ENCODE data around the gene COX5B. TPM values are rescaled to one million over a fixed set of nuclear protein-coding genes. Genes with fewer than 3 reads are reported as not detected.
A peak's percentile ranks its signal among the peaks of the same experiment; 100 is the strongest.

Gene COX5B
- total RNA-seq, 1 donor from 2014 or later: 213 TPM

DNA sequence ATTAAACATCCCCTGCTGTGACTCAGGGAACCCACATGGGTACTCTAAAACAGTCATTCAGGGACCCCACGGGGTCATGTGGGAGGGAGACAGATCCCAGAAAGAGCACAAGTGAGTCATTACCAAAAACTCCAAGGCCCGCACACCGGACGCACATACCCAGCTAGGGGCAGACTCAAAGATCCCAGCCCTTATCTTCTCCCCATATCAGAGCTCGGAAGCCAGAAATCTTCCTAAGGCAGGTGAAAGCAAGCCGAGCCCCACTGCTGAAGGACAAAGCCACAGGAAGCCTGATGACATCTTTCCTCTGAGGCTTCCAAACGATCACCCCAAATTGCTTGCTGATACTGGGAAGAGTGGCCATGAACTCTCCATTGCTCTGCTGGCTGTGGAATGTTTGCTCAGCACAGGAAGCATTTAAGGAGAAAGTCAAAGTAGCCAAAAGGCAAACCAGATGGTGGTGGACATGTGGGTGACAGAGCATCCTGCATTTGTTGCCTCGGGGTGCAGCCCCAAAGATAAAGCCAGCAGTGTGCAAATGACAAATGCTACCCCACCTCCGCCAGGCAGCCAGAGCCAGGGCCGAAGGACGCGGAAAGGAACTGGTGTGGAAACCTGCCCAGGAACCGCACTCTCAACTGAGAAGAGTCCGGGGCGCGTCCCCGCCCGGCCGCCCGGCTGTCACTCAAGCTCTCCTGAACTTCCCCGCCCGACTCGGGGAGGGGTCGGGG lies 17.2 kb downstream of the COX5B start:
- H3K36me3 Mint-ChIP-seq (ENCODE audit: low read depth, unreplicated experiment): peaks cover 5% of the 10 kb centered on the region
- H3K4me1 Mint-ChIP-seq (ENCODE audit: low read depth, unreplicated experiment): peaks cover 29% of the 10 kb centered on the region
- no peaks in the 10 kb centered on the region for H3K9me3 Mint-ChIP-seq (ENCODE audit: unreplicated experiment)
- FAIRE-seq (no peak), DNase-seq (ENCODE audit: low read depth) (peak; percentile 89)
- peak overlapping the region; percentile 99 for H3K27ac Mint-ChIP-seq (ENCODE audit: unreplicated experiment)
- Histone ChIP-seq H2AFZ (ENCODE audit: low read depth, low read length) (peak overlapping the region; percentile 27), H3K36me3 (ENCODE audit: insufficient read depth, low read length) (peaks cover 6% of the 10 kb centered on the region), H3K9me3 (ENCODE audit: insufficient read depth, low read depth, low read length) (no peaks in the 10 kb centered on the region), H3K4me3 (ENCODE audit: insufficient read depth, low read depth, low read length) (peak overlapping the region; percentile 79), H3K4me1 (ENCODE audit: insufficient read depth, low read length) (peaks cover 26% of the 10 kb centered on the region), H4K20me1 (ENCODE audit: insufficient read depth, low read length) (peaks cover 24% of the 10 kb centered on the region), H3K27ac (ENCODE audit: low read depth, low read length) (peak overlapping the region; percentile 93), H3K27me3 (ENCODE audit: insufficient read depth, low read length) (no peaks in the 10 kb centered on the region), H3K79me2 (ENCODE audit: insufficient read depth, low read length) (peaks cover 35% of the 10 kb centered on the region), H3K4me2 (ENCODE audit: low read length) (peak overlapping the region; percentile 94), H3K9ac (ENCODE audit: low read length) (peak overlapping the region; percentile 87)
- TF ChIP-seq, protein P1, sequence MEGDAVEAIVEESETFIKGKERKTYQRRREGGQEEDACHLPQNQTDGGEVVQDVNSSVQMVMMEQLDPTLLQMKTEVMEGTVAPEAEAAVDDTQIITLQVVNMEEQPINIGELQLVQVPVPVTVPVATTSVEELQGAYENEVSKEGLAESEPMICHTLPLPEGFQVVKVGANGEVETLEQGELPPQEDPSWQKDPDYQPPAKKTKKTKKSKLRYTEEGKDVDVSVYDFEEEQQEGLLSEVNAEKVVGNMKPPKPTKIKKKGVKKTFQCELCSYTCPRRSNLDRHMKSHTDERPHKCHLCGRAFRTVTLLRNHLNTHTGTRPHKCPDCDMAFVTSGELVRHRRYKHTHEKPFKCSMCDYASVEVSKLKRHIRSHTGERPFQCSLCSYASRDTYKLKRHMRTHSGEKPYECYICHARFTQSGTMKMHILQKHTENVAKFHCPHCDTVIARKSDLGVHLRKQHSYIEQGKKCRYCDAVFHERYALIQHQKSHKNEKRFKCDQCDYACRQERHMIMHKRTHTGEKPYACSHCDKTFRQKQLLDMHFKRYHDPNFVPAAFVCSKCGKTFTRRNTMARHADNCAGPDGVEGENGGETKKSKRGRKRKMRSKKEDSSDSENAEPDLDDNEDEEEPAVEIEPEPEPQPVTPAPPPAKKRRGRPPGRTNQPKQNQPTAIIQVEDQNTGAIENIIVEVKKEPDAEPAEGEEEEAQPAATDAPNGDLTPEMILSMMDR (IDR thresholded peaks at IDR 0.05; ENCODE audit: insufficient read depth, low read depth, low read length): no peak
- no peak for TF ChIP-seq EZH2 (IDR thresholded peaks at IDR 0.05; ENCODE audit: insufficient read depth, low read length)
- H3K4me3 Mint-ChIP-seq (ENCODE audit: unreplicated experiment): peak overlapping the region; percentile 94
- H3K27me3 Mint-ChIP-seq (ENCODE audit: low read depth, unreplicated experiment): no peaks in the 10 kb centered on the region

DNA sequence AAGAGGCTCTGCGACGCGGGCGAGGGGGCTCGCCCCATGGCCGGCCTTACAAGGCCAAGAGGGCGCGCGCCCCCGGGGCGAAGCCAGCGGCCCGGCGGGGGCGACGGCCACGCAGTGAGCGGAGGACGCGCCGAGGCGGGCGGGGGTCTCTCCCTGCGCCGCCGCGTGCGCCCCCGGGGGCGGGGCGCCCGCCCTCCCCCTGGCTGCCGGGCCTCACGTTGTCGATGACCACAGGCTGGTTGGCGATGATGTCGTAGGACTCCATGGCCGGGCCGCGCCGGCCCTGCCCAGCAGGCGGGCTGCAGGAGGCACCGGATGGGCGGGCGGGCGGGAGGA lies 17.7 kb downstream of the COX5B start:
- peak overlapping the region; percentile 27 for H2AFZ ChIP-seq (ENCODE audit: low read depth, low read length)
- peak overlapping the region; percentile 93 for H3K27ac ChIP-seq (ENCODE audit: low read depth, low read length)
- no peak for DNase-seq (ENCODE audit: low read depth)
- H3K36me3 ChIP-seq (ENCODE audit: insufficient read depth, low read length): peaks cover 4% of the 10 kb centered on the region
- peak overlapping the region; percentile 94 for H3K4me3 Mint-ChIP-seq (ENCODE audit: unreplicated experiment)
- peak overlapping the region; percentile 94 for H3K4me2 ChIP-seq (ENCODE audit: low read length)
- no peaks in the 10 kb centered on the region for H3K9me3 Mint-ChIP-seq (ENCODE audit: unreplicated experiment)
- H3K36me3 Mint-ChIP-seq (ENCODE audit: low read depth, unreplicated experiment): no peaks in the 10 kb centered on the region
- TF ChIP-seq, protein P1 (IDR thresholded peaks at IDR 0.05; ENCODE audit: insufficient read depth, low read depth, low read length): no peak
- no peak for TF ChIP-seq EZH2 (IDR thresholded peaks at IDR 0.05; ENCODE audit: insufficient read depth, low read length)
- peaks cover 35% of the 10 kb centered on the region for H3K79me2 ChIP-seq (ENCODE audit: insufficient read depth, low read length)
- H3K27me3 ChIP-seq (ENCODE audit: insufficient read depth, low read length): no peaks in the 10 kb centered on the region
- peak overlapping the region; percentile 87 for H3K9ac ChIP-seq (ENCODE audit: low read length)
- H3K4me1 ChIP-seq (ENCODE audit: insufficient read depth, low read length): peaks cover 26% of the 10 kb centered on the region
- H3K9me3 ChIP-seq (ENCODE audit: insufficient read depth, low read depth, low read length): no peaks in the 10 kb centered on the region
- no peak for FAIRE-seq
- peaks cover 24% of the 10 kb centered on the region for H4K20me1 ChIP-seq (ENCODE audit: insufficient read depth, low read length)
- no peaks in the 10 kb centered on the region for H3K27me3 Mint-ChIP-seq (ENCODE audit: low read depth, unreplicated experiment)
- peaks cover 29% of the 10 kb centered on the region for H3K4me1 Mint-ChIP-seq (ENCODE audit: low read depth, unreplicated experiment)
- no peak overlapping the region for H3K27ac Mint-ChIP-seq (ENCODE audit: unreplicated experiment)
- H3K4me3 ChIP-seq (ENCODE audit: insufficient read depth, low read depth, low read length): peak overlapping the region; percentile 79

Measured in astrocyte (in vitro differentiated cells and primary cell).